ENCODE results near the gene ADGRV1.
"Not testable (repeated sequence)": the region's sequence is repeated elsewhere in the genome, so short reads cannot be mapped to it uniquely, and the experiment has no call there.

Gene ADGRV1

DNA sequence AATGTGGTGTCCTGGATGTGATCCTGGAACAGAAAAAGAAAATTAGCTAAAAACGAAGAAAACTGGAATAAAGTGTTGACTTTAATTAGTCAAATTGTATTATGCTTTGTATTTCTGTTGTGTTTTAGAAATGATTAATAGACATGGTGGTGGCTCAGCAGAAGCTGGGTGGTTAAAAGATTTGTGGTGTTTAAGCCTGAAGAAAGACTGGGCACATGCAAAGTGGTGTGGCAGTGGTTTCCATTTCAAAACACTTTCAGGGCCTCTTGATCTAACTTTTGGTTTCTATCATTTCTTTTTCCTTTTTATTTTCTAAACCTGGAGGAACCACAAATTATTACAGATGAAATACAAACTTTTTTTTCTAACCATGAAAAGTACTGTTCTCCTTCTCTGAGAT lies 44.1 kb downstream of the ADGRV1 start:
- Histone ChIP-seq H3K27ac (ENCODE audit: low read length) (no peak overlapping the region), H3K36me3 (ENCODE audit: control insufficient read depth, low read depth, low read length) (no peaks in the 10 kb centered on the region), H3K27me3 (ENCODE audit: control insufficient read depth, insufficient read depth, low read length) (no peaks in the 10 kb centered on the region), H3K4me3 (ENCODE audit: low read length) (no peak overlapping the region), H3K9me3 (ENCODE audit: control insufficient read depth, low read depth, low read length) (no peaks in the 10 kb centered on the region), H3K4me1 (ENCODE audit: control insufficient read depth, low read depth, low read length) (no peaks in the 10 kb centered on the region), H3K9ac (ENCODE audit: low read length) (no peak overlapping the region)

DNA sequence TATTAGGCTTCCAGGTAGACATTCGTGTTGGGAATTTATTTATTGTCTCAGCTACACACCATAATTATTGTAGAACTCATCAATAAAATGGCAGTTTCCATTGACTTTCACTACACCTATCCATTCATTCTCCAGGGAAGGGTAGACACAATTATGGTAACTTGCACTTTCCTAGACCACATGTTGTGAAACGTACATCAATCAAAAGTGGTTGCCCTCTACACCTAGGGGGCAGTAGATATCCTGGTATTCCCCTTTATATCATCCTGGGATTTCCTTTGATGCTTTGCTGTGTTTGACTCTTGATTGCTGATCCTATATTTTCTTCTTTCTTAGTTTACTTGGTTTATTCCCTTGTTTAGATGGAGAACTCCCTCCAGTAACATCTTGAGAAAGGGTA lies 47.9 kb downstream of the ADGRV1 start:
- Histone ChIP-seq H3K9me3 (ENCODE audit: control insufficient read depth, low read depth, low read length) (no peaks in the 10 kb centered on the region), H3K4me1 (ENCODE audit: control insufficient read depth, low read depth, low read length) (no peaks in the 10 kb centered on the region), H3K27ac (ENCODE audit: low read length) (no peak overlapping the region), H3K27me3 (ENCODE audit: control insufficient read depth, insufficient read depth, low read length) (no peaks in the 10 kb centered on the region), H3K9ac (ENCODE audit: low read length) (no peak overlapping the region), H3K4me3 (ENCODE audit: low read length) (no peak overlapping the region), H3K36me3 (ENCODE audit: control insufficient read depth, low read depth, low read length) (no peaks in the 10 kb centered on the region)

DNA sequence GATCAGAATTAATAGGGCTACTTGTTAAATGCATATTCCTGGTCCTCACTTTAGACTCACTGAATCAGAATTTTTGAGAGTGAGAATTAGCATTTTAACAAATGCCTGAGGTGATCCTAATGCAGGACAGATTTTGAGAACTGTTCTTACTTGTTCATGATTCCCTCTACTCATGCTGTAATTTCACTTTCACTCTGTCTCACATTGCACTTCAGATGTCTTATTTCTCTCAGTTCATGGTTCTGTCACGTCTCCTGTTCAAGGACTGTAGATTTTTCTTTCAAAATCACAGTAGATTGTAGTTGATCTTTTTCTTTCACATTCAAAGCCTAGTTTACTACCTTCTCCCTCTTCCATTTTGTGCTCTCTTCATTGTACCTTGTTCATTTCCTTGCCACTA lies 54.3 kb downstream of the ADGRV1 start:
- Histone ChIP-seq H3K9ac (ENCODE audit: low read length) (no peak overlapping the region), H3K9me3 (ENCODE audit: control insufficient read depth, low read depth, low read length) (no peaks in the 10 kb centered on the region), H3K36me3 (ENCODE audit: control insufficient read depth, low read depth, low read length) (peaks cover 8% of the 10 kb centered on the region), H3K4me3 (ENCODE audit: low read length) (no peak overlapping the region), H3K27ac (ENCODE audit: low read length) (no peak overlapping the region), H3K27me3 (ENCODE audit: control insufficient read depth, insufficient read depth, low read length) (no peaks in the 10 kb centered on the region), H3K4me1 (ENCODE audit: control insufficient read depth, low read depth, low read length) (peaks cover 18% of the 10 kb centered on the region)

DNA sequence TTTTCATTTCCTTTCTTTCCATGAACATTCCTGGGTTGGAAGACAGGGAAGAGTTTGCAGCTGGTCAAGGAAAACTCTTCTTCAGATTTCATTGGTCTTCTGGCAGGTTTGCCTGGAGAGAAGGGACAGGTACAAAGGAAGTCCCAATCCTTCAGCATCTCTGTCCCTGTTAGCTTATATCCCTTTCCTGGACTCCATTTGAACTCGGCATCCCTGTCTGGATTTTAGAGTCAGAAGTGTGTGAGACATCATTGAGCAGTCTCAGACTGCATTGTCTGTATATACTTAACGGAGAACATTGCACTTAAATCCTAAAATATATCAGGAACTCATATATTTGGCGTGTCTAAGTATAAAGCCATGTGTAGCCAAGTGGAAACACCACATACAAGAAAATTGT lies 54.9 kb downstream of the ADGRV1 start:
- H3K4me3 ChIP-seq (ENCODE audit: low read length): no peak overlapping the region
- no peak overlapping the region for H3K27ac ChIP-seq (ENCODE audit: low read length)
- H3K36me3 ChIP-seq (ENCODE audit: control insufficient read depth, low read depth, low read length): peaks cover 10% of the 10 kb centered on the region
- H3K9ac ChIP-seq (ENCODE audit: low read length): no peak overlapping the region
- H3K27me3 ChIP-seq (ENCODE audit: control insufficient read depth, insufficient read depth, low read length): no peaks in the 10 kb centered on the region
- H3K9me3 ChIP-seq (ENCODE audit: control insufficient read depth, low read depth, low read length): no peaks in the 10 kb centered on the region
- peaks cover 18% of the 10 kb centered on the region for H3K4me1 ChIP-seq (ENCODE audit: control insufficient read depth, low read depth, low read length)

DNA sequence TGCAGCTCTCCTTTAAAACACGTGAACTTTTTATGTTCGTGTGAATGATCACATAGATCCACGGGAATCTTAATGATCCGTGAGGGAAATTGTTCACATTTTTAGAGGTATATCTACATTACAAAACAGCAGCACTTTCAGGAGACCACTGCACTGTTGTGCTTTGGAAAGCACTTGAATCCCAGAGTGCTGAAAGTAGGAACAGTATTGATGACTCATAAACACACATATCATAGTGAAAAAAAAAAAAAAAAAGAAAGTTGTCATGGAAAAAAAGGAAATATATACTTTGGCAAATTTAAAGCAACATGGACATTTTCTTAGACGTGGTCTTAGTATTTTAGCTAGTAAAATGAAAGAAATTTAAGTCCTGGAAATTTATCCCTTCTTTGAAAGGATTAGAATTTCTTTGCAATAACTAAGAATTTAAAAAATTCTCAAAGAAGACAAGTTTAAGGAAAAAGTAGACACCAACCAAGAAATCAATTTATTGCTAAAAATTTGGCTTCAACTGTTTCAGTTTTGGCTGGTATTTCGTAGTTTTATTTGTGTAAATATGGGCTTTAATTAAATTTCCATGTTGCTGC lies 55.4 kb downstream of the ADGRV1 start:
- Histone ChIP-seq H3K27ac (ENCODE audit: low read length) (no peak overlapping the region), H3K4me1 (ENCODE audit: control insufficient read depth, low read depth, low read length) (peaks cover 18% of the 10 kb centered on the region), H3K9me3 (ENCODE audit: control insufficient read depth, low read depth, low read length) (no peaks in the 10 kb centered on the region), H3K27me3 (ENCODE audit: control insufficient read depth, insufficient read depth, low read length) (no peaks in the 10 kb centered on the region), H3K9ac (ENCODE audit: low read length) (no peak overlapping the region), H3K36me3 (ENCODE audit: control insufficient read depth, low read depth, low read length) (peaks cover 10% of the 10 kb centered on the region), H3K4me3 (ENCODE audit: low read length) (no peak overlapping the region)

DNA sequence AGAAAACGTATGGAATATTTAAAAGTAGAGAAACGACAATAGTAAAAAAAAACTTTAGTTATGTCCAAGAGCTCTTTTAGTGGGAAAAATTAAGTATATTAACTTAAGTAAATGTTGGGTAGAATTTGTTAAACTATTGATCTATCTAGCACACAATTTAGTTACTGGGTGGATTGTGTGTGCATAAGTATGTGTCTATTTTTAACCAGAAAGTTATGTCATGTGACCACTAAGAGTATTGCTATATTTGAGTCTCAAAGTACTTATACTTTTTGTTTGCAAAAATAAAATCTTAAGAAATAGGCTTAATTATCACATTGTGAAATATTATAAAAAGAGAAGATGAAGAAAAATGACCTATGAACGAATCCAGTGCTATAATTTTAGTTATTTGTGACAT lies 56.8 kb downstream of the ADGRV1 start:
- Histone ChIP-seq H3K27ac (ENCODE audit: low read length) (no peak overlapping the region), H3K27me3 (ENCODE audit: control insufficient read depth, insufficient read depth, low read length) (no peaks in the 10 kb centered on the region), H3K9me3 (ENCODE audit: control insufficient read depth, low read depth, low read length) (no peaks in the 10 kb centered on the region), H3K36me3 (ENCODE audit: control insufficient read depth, low read depth, low read length) (peaks cover 13% of the 10 kb centered on the region), H3K9ac (ENCODE audit: low read length) (no peak overlapping the region), H3K4me3 (ENCODE audit: low read length) (no peak overlapping the region), H3K4me1 (ENCODE audit: control insufficient read depth, low read depth, low read length) (peaks cover 18% of the 10 kb centered on the region)

DNA sequence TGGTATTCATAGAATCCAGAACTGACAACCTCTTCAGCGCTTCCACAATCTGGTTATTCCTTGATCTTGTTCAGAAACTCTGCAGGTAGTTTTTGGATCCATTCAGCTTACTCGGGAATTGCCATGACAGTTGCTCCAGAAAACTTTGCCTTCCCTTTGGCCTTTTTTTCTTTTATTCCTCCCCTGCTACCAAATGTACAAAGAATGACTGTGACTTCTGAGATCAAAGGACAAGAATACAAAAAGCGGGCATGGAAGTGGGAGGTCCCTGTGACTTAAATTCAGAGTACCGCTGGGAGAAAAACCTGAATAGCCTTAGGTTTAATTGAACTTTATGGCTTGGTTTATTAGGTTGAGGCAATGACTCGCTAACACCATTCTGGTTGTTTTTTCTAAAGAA lies 59.5 kb downstream of the ADGRV1 start:
- no peak overlapping the region for H3K27ac ChIP-seq (ENCODE audit: low read length)
- peaks cover 9% of the 10 kb centered on the region for H3K4me1 ChIP-seq (ENCODE audit: control insufficient read depth, low read depth, low read length)
- H3K4me3 ChIP-seq (ENCODE audit: low read length): no peak overlapping the region
- H3K9ac ChIP-seq (ENCODE audit: low read length): no peak overlapping the region
- no peaks in the 10 kb centered on the region for H3K9me3 ChIP-seq (ENCODE audit: control insufficient read depth, low read depth, low read length)
- no peaks in the 10 kb centered on the region for H3K27me3 ChIP-seq (ENCODE audit: control insufficient read depth, insufficient read depth, low read length)
- H3K36me3 ChIP-seq (ENCODE audit: control insufficient read depth, low read depth, low read length): peaks cover 13% of the 10 kb centered on the region

DNA sequence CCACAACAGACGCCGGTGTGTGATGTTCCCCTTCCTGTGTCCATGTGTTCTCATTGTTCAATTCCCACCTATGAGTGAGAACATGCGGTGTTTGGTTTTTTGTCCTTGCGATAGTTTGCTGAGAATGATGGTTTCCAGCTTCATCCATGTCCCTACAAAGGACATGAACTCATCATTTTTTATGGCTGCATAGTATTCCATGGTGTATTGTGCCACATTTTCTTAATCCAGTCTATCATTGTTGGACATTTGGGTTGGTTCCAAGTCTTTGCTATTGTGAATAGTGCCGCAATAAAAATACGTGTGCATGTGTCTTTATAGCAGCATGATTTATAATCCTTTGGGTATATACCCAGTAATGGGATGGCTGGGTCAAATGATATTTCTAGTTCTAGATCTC lies 61.2 kb downstream of the ADGRV1 start:
- H3K9me3 ChIP-seq (ENCODE audit: control insufficient read depth, low read depth, low read length): not testable (repeated sequence)
- H3K36me3 ChIP-seq (ENCODE audit: control insufficient read depth, low read depth, low read length): peaks cover 25% of the 10 kb centered on the region

DNA sequence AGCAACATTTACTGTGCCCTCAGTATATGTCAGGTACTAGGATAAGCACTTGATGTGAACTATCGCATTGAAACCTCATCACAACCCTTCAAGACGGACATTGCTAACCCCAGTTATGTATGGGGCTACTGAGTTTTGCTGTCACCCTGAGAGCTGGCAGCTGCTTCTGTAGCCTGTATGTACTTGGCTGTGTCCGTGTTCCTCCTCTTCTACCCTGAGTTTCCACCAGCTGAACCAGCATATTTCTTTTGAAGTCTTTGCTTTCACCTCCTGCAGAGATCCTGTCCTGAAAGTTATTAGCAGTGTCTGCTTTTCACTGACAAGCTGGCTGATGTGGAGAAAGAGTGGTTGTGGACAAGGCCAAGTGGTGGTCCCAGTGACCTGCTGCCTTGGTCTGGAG lies 63.3 kb downstream of the ADGRV1 start:
- Histone ChIP-seq H3K36me3 (ENCODE audit: control insufficient read depth, low read depth, low read length) (peaks cover 33% of the 10 kb centered on the region), H3K27ac (ENCODE audit: low read length) (no peak overlapping the region), H3K4me1 (ENCODE audit: control insufficient read depth, low read depth, low read length) (no peaks in the 10 kb centered on the region), H3K9ac (ENCODE audit: low read length) (no peak overlapping the region), H3K27me3 (ENCODE audit: control insufficient read depth, insufficient read depth, low read length) (no peaks in the 10 kb centered on the region), H3K4me3 (ENCODE audit: low read length) (no peak overlapping the region), H3K9me3 (ENCODE audit: control insufficient read depth, low read depth, low read length) (no peaks in the 10 kb centered on the region)

More for the DNA sequence above, 61.2 kb downstream of the ADGRV1 start:
- not testable (repeated sequence) for H3K4me3 ChIP-seq (ENCODE audit: low read length); H3K4me1 ChIP-seq (ENCODE audit: control insufficient read depth, low read depth, low read length); H3K27me3 ChIP-seq (ENCODE audit: control insufficient read depth, insufficient read depth, low read length); H3K27ac ChIP-seq (ENCODE audit: low read length); H3K9ac ChIP-seq (ENCODE audit: low read length)

DNA sequence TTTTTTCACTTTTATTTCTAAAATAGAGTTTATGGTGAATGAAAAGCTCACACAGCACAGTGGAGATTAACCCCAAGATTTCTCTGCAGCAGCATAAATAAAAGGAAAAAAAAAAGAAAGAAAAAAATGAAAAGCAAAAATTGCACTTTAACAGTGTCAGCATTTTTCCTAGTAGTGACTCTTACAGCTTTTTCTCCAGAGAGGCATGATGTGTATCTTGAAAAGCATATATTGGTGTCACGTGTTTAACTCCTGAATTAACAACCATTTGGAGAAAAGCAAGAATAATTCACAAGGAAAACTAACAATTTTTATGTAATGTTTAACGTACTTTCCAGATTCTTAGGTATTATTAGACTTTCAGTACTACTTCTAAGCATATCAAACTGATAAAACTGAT lies 67.9 kb downstream of the ADGRV1 start:
- H3K9ac ChIP-seq (ENCODE audit: low read length): no peak overlapping the region
- no peaks in the 10 kb centered on the region for H3K27me3 ChIP-seq (ENCODE audit: control insufficient read depth, insufficient read depth, low read length)
- H3K9me3 ChIP-seq (ENCODE audit: control insufficient read depth, low read depth, low read length): no peaks in the 10 kb centered on the region
- no peak overlapping the region for H3K27ac ChIP-seq (ENCODE audit: low read length)
- H3K4me3 ChIP-seq (ENCODE audit: low read length): no peak overlapping the region
- H3K36me3 ChIP-seq (ENCODE audit: control insufficient read depth, low read depth, low read length): peaks cover 49% of the 10 kb centered on the region
- no peaks in the 10 kb centered on the region for H3K4me1 ChIP-seq (ENCODE audit: control insufficient read depth, low read depth, low read length)

DNA sequence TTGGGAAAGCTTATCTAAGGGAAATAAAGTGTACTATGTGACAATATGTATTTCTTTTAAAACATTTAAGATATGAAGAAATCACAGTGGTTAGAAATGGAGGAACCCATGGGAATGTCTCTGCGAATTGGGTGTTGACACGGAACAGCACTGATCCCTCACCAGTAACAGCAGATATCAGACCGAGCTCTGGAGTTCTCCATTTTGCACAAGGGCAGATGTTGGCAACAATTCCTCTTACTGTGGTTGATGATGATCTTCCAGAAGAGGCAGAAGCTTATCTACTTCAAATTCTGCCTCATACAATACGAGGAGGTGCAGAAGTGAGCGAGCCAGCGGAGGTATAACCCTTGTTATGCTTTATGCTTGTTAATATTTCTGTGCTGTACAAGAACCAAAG lies 69.9 kb downstream of the ADGRV1 start:
- Histone ChIP-seq H3K27me3 (ENCODE audit: control insufficient read depth, insufficient read depth, low read length) (no peaks in the 10 kb centered on the region), H3K4me3 (ENCODE audit: low read length) (no peak overlapping the region), H3K9ac (ENCODE audit: low read length) (no peak overlapping the region), H3K27ac (ENCODE audit: low read length) (no peak overlapping the region), H3K4me1 (ENCODE audit: control insufficient read depth, low read depth, low read length) (peaks cover 6% of the 10 kb centered on the region), H3K36me3 (ENCODE audit: control insufficient read depth, low read depth, low read length) (peaks cover 47% of the 10 kb centered on the region), H3K9me3 (ENCODE audit: control insufficient read depth, low read depth, low read length) (no peaks in the 10 kb centered on the region)

DNA sequence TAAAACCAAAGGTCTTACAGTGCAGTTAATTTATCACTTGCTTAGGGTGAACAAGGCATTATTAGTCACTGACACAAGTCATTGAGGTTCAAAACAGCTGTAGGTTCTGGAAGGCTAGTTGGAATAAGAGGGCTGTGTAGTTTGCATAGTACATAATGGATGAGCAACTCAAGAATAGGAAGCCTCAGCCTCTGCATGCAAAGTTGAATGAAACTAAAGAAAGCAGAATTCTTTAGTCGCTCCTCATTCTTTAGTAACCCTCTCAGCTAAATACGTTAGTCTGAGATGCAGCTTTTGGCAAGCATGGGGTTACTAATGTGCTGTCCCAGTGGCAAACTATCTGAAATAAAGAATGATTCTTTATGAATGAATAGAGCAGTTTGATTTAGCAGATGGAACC lies 74.2 kb downstream of the ADGRV1 start:
- Histone ChIP-seq H3K27ac (ENCODE audit: low read length) (no peak overlapping the region), H3K9me3 (ENCODE audit: control insufficient read depth, low read depth, low read length) (no peaks in the 10 kb centered on the region), H3K4me1 (ENCODE audit: control insufficient read depth, low read depth, low read length) (peaks cover 6% of the 10 kb centered on the region), H3K9ac (ENCODE audit: low read length) (no peak overlapping the region), H3K4me3 (ENCODE audit: low read length) (no peak overlapping the region), H3K36me3 (ENCODE audit: control insufficient read depth, low read depth, low read length) (peaks cover 31% of the 10 kb centered on the region), H3K27me3 (ENCODE audit: control insufficient read depth, insufficient read depth, low read length) (no peaks in the 10 kb centered on the region)

Measured in iPS-18a (cell line).